Activated naive CD4-positive, alpha-beta T cell treated with anti-CD3 and anti-CD28 coated beads, Interleukin-2, amount 50 U/mL, for 24 hours (primary cell): ENCODE data around the gene COPS6.
A peak's percentile ranks its signal among the peaks of the same experiment; 100 is the strongest.

Experiments
- H3K27ac Mint-ChIP-seq: one replicate; pipeline ENCODE4 v1.8.0; 2021; ENCODE audit warnings: mild to moderate bottlenecking, mixed read lengths
- H3K27me3 Mint-ChIP-seq: one replicate; pipeline ENCODE4 v1.8.0; 2021; ENCODE audit warnings: mixed read lengths
- H3K36me3 Mint-ChIP-seq: one replicate; pipeline ENCODE4 v1.8.0; 2021; ENCODE audit warnings: mixed read lengths
- H3K4me1 Mint-ChIP-seq: one replicate; pipeline ENCODE4 v1.8.0; 2021; ENCODE audit warnings: mixed read lengths
- H3K4me3 Mint-ChIP-seq: one replicate; pipeline ENCODE4 v1.8.0; 2021; ENCODE audit warnings: mild to moderate bottlenecking, mixed read lengths
- H3K9me3 Mint-ChIP-seq: one replicate; pipeline ENCODE4 v1.8.0; 2021; ENCODE audit warnings: mixed read lengths

The COPS6 gene

GRCh38 chr7:100088621-100089457, at the start of gene COPS6:
Gene COPS6, plus strand, starts transcription at chr7:100088969. Its CDS starts 22 bp downstream, at chr7:100088991.
- no peaks in the 10 kb centered on the region for H3K27me3 Mint-ChIP-seq
- H3K36me3 Mint-ChIP-seq = peaks cover 2% of the 10 kb centered on the region
- peaks cover 26% of the 10 kb centered on the region for H3K4me1 Mint-ChIP-seq
- peak within 1 kb of the TSS; percentile 94 for H3K27ac Mint-ChIP-seq
- peak within 1 kb of the TSS; percentile 94 for H3K4me3 Mint-ChIP-seq
- H3K9me3 Mint-ChIP-seq = no peaks in the 10 kb centered on the region

GRCh38 chr7:100040575-100040974, 48.2 kb upstream of the COPS6 start:
- H3K27me3 Mint-ChIP-seq = no peaks in the 10 kb centered on the region
- peaks cover 9% of the 10 kb centered on the region for H3K36me3 Mint-ChIP-seq
- no peak overlapping the region for H3K4me3 Mint-ChIP-seq
- H3K9me3 Mint-ChIP-seq = no peaks in the 10 kb centered on the region
- peaks cover 26% of the 10 kb centered on the region for H3K4me1 Mint-ChIP-seq
- H3K27ac Mint-ChIP-seq = peak overlapping the region; percentile 86

- no peak overlapping the region for H3K27ac Mint-ChIP-seq
- no peaks in the 10 kb centered on the region for H3K9me3 Mint-ChIP-seq
- H3K36me3 Mint-ChIP-seq = no peaks in the 10 kb centered on the region
- H3K4me1 Mint-ChIP-seq = peaks cover 27% of the 10 kb centered on the region
- H3K27me3 Mint-ChIP-seq = no peaks in the 10 kb centered on the region
- no peak overlapping the region for H3K4me3 Mint-ChIP-seq
These were observed 44.1 kb upstream of the COPS6 start for GRCh38 chr7:100044718-100045117.

- peaks cover 16% of the 10 kb centered on the region for H3K4me1 Mint-ChIP-seq
- H3K27me3 Mint-ChIP-seq = no peaks in the 10 kb centered on the region
- H3K36me3 Mint-ChIP-seq = no peaks in the 10 kb centered on the region
- peak overlapping the region; percentile 79 for H3K27ac Mint-ChIP-seq
- H3K9me3 Mint-ChIP-seq = no peaks in the 10 kb centered on the region
- H3K4me3 Mint-ChIP-seq = peak overlapping the region; percentile 73
These were observed 40.1 kb upstream of the COPS6 start for GRCh38 chr7:100048680-100049079.

GRCh38 chr7:100049441-100050291, 39.1 kb upstream of the COPS6 start, which contains the start of gene ZSCAN21:
Gene ZSCAN21, plus strand, starts transcription at chr7:100049774. Its CDS starts 7,233 bp downstream, at chr7:100057007.
- Mint-ChIP-seq H3K36me3 (no peaks in the 10 kb centered on the region), H3K27me3 (no peaks in the 10 kb centered on the region), H3K27ac (peak within 1 kb of the TSS; percentile 92), H3K9me3 (no peaks in the 10 kb centered on the region), H3K4me1 (peaks cover 15% of the 10 kb centered on the region), H3K4me3 (peak within 1 kb of the TSS; percentile 93)

GRCh38 chr7:100051611-100052010, 37.2 kb upstream of the COPS6 start:
- Mint-ChIP-seq H3K27ac (peak overlapping the region; percentile 30), H3K4me1 (peaks cover 13% of the 10 kb centered on the region), H3K9me3 (no peaks in the 10 kb centered on the region), H3K36me3 (no peaks in the 10 kb centered on the region), H3K27me3 (no peaks in the 10 kb centered on the region), H3K4me3 (peak overlapping the region; percentile 49)

GRCh38 chr7:100053215-100053614, 35.6 kb upstream of the COPS6 start:
- peaks cover 13% of the 10 kb centered on the region for H3K4me1 Mint-ChIP-seq
- H3K27ac Mint-ChIP-seq = no peak overlapping the region
- no peaks in the 10 kb centered on the region for H3K27me3 Mint-ChIP-seq
- H3K4me3 Mint-ChIP-seq = no peak overlapping the region
- peaks cover 2% of the 10 kb centered on the region for H3K36me3 Mint-ChIP-seq
- H3K9me3 Mint-ChIP-seq = no peaks in the 10 kb centered on the region

- Mint-ChIP-seq H3K4me3 (no peak overlapping the region), H3K9me3 (no peaks in the 10 kb centered on the region), H3K4me1 (no peaks in the 10 kb centered on the region), H3K27me3 (no peaks in the 10 kb centered on the region), H3K36me3 (peaks cover 7% of the 10 kb centered on the region), H3K27ac (no peak overlapping the region)
These were observed 31.8 kb upstream of the COPS6 start for GRCh38 chr7:100057006-100057405.

GRCh38 chr7:100059251-100059739, 29.5 kb upstream of the COPS6 start:
- H3K4me3 Mint-ChIP-seq = no peak overlapping the region
- H3K27me3 Mint-ChIP-seq = no peaks in the 10 kb centered on the region
- no peaks in the 10 kb centered on the region for H3K4me1 Mint-ChIP-seq
- no peaks in the 10 kb centered on the region for H3K9me3 Mint-ChIP-seq
- H3K27ac Mint-ChIP-seq = no peak overlapping the region
- peaks cover 11% of the 10 kb centered on the region for H3K36me3 Mint-ChIP-seq

- peak overlapping the region; percentile 19 for H3K27ac Mint-ChIP-seq
- peaks cover 11% of the 10 kb centered on the region for H3K36me3 Mint-ChIP-seq
- H3K27me3 Mint-ChIP-seq = no peaks in the 10 kb centered on the region
- no peak overlapping the region for H3K4me3 Mint-ChIP-seq
- no peaks in the 10 kb centered on the region for H3K4me1 Mint-ChIP-seq
- H3K9me3 Mint-ChIP-seq = no peaks in the 10 kb centered on the region
These were observed 27.1 kb upstream of the COPS6 start for GRCh38 chr7:100061518-100062193.

GRCh38 chr7:100063376-100063775, 25.4 kb upstream of the COPS6 start:
- Mint-ChIP-seq H3K27me3 (no peaks in the 10 kb centered on the region), H3K27ac (no peak overlapping the region), H3K9me3 (no peaks in the 10 kb centered on the region), H3K4me3 (no peak overlapping the region), H3K36me3 (peaks cover 12% of the 10 kb centered on the region), H3K4me1 (no peaks in the 10 kb centered on the region)

GRCh38 chr7:100064162-100064561, 24.6 kb upstream of the COPS6 start:
- Mint-ChIP-seq H3K36me3 (peaks cover 10% of the 10 kb centered on the region), H3K9me3 (no peaks in the 10 kb centered on the region), H3K27me3 (no peaks in the 10 kb centered on the region), H3K4me1 (no peaks in the 10 kb centered on the region), H3K4me3 (no peak overlapping the region), H3K27ac (no peak overlapping the region)

- Mint-ChIP-seq H3K9me3 (no peaks in the 10 kb centered on the region), H3K4me3 (no peak overlapping the region), H3K36me3 (peaks cover 16% of the 10 kb centered on the region), H3K4me1 (no peaks in the 10 kb centered on the region), H3K27ac (no peak overlapping the region), H3K27me3 (no peaks in the 10 kb centered on the region)
These were observed 23.1 kb upstream of the COPS6 start for GRCh38 chr7:100065452-100066186.

GRCh38 chr7:100066953-100067352, 21.8 kb upstream of the COPS6 start:
- Mint-ChIP-seq H3K9me3 (peaks cover 8% of the 10 kb centered on the region), H3K27ac (no peak overlapping the region), H3K36me3 (peaks cover 28% of the 10 kb centered on the region), H3K27me3 (no peaks in the 10 kb centered on the region), H3K4me1 (no peaks in the 10 kb centered on the region), H3K4me3 (no peak overlapping the region)

GRCh38 chr7:100069991-100070390, 18.8 kb upstream of the COPS6 start:
- no peak overlapping the region for H3K27ac Mint-ChIP-seq
- no peak overlapping the region for H3K4me3 Mint-ChIP-seq
- H3K36me3 Mint-ChIP-seq = peaks cover 38% of the 10 kb centered on the region
- peaks cover 13% of the 10 kb centered on the region for H3K9me3 Mint-ChIP-seq
- no peaks in the 10 kb centered on the region for H3K4me1 Mint-ChIP-seq
- H3K27me3 Mint-ChIP-seq = no peaks in the 10 kb centered on the region
